HG03045 (cell line): Measurements from ENCODE around the gene SLC6A7.

Experiments
- ATAC-seq: cut with Tn5 transposase; IDR thresholded peaks from one replicate; pipeline ENCODE4 v1.9.1; 2021; ENCODE audit warnings: mild to moderate bottlenecking, moderate library complexity; ENCODE audit not compliant: unreplicated experiment

SLC6A7 gene

GRCh38 chr5:150255659-150256409 is 66.0 kb downstream of the SLC6A7 start:
- ATAC-seq, result no peak

- ATAC-seq, result no peak
Observed at GRCh38 chr5:150256410-150257064, 66.7 kb downstream of the SLC6A7 start.

- no peak for ATAC-seq
Observed at GRCh38 chr5:150257424-150257823, 67.6 kb downstream of the SLC6A7 start.

GRCh38 chr5:150258130-150258529 is 68.3 kb downstream of the SLC6A7 start:
- no peak for ATAC-seq
